Measurements from ENCODE around the gene SLC8B1. TPM values are rescaled to one million over a fixed set of nuclear protein-coding genes. Genes with fewer than 3 reads are reported as not detected.

Gene SLC8B1
- total and polyA plus RNA-seq, 2 donors (not counting 3 experiments of a cell fraction or from before 2014, with no cell fraction given), result 29.9 to 45.4 TPM

DNA sequence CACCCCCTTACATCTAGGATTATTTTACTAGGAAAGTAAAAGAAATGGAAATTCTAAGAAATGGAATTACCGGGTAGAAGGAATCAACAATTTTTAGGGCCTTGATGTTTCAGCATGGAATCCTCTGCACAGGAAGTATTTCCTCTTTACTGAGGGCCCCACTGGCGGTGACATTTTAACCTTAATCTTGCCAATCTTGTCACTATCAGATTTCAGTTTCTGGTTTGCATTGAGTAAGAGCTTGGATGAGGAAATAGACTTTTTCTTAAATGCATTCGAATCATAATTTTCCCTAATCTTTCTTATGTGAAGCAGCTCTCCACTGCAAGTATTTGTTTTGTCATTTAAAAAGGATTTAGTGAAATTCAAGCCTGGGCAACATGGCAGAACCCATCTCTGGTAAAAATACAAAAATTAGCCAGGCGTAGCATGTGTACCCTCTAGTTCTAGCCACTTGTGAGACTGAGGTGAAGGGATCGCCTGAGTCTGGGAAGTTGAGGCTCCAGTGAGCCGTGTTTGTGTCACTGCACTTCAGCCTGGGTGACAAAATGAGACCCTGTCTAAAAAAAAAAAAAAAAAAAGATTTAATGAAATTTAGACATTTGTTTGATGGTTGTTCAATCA is 73.0 kb downstream of the SLC8B1 start:
- intact Hi-C loops (cut with micrococcal nuclease), result loop anchor here (2.0 kb wide), 1 partner anchor 15 kb away; no protein-coding TSS in a partner anchor
- dilution Hi-C loops (cut with MboI; ENCODE audit: extremely low pct_ligation_motif_present, low sequenced_read_pairs), result no loop called here

More for the DNA sequence above, 73.0 kb downstream of the SLC8B1 start:
- Histone ChIP-seq H3K27me3 (ENCODE audit: control insufficient read depth in 2 of 2, insufficient read depth in 2 of 2, low read length in 2 of 2) (no peaks in the 10 kb centered on the region), H3K27ac (ENCODE audit: insufficient read depth, low read depth, low read length) (no peak overlapping the region), H3K36me3 (ENCODE audit: control insufficient read depth in 2 of 2, extremely low read depth in 1 of 2, insufficient read depth in 2 of 2, low read length in 2 of 2) (peaks cover 0 to 7% of the 10 kb centered on the region in 2 experiments), H3K9ac (replicated peaks; ENCODE audit: extremely low read depth, insufficient read depth, low read length) (no peak overlapping the region), H4K20me1 (replicated peaks; ENCODE audit: control insufficient read depth, extremely low read depth, insufficient read depth, low read length) (no peaks in the 10 kb centered on the region), H3K9me3 (replicated peaks; ENCODE audit: control insufficient read depth, insufficient read depth, low read length) (no peaks in the 10 kb centered on the region), H3K4me3 (replicated peaks in 1 of 3; ENCODE audit: insufficient read depth in 1 of 3, low read depth in 1 of 3, low read length in 3 of 3) (no peak overlapping the region), H3K9me1 (replicated peaks; ENCODE audit: control insufficient read depth, extremely low read depth, insufficient read depth, low read length) (no peaks in the 10 kb centered on the region), H3K79me2 (ENCODE audit: control insufficient read depth, insufficient read depth, low read length) (no peaks in the 10 kb centered on the region), H2AFZ (ENCODE audit: low read depth, low read length) (no peak overlapping the region), H3K4me1 (ENCODE audit: control insufficient read depth, extremely low read depth, insufficient read depth, low read length) (peaks cover 13% of the 10 kb centered on the region), H3K4me2 (ENCODE audit: insufficient read depth, low read length) (no peak overlapping the region)
- BruUV-seq (replicated peaks), result no TSS peak
- ChIA-PET CTCF (no interaction called here), POLR2A (no interaction called here)
- DNase-seq (ENCODE audit: low read depth, low spot score), result no peak
- no peak for FAIRE-seq
- no peak for TF ChIP-seq FOS (IDR thresholded peaks at IDR 0.05; ENCODE audit: borderline replicate concordance, insufficient read depth, low read length)
- no peak for TF ChIP-seq MYC (IDR thresholded peaks at IDR 0.05; ENCODE audit: low read depth, low read length)
- no peak for TF ChIP-seq GATA2 (IDR thresholded peaks at IDR 0.05; ENCODE audit: insufficient read depth, insufficient read length, low read depth, low read length)
- TF ChIP-seq EZH2 (IDR thresholded peaks at IDR 0.05; ENCODE audit: borderline replicate concordance, low read depth, low read length, severe bottlenecking), result no peak
- TF ChIP-seq POLR2A (IDR thresholded peaks at IDR 0.05; ENCODE audit: low read depth, low read length), result no peak
- TF ChIP-seq CTCF (IDR thresholded peaks at IDR 0.05; ENCODE audit: extremely low read depth in 1 of 2, insufficient read depth in 1 of 2, low read depth in 1 of 2, low read length in 2 of 2), result no peak
- TF ChIP-seq, protein P1, sequence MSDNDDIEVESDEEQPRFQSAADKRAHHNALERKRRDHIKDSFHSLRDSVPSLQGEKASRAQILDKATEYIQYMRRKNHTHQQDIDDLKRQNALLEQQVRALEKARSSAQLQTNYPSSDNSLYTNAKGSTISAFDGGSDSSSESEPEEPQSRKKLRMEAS (IDR thresholded peaks at IDR 0.05; ENCODE audit: insufficient read depth, insufficient read length), result no peak
- no peak for TF ChIP-seq POLR2AphosphoS5 (IDR thresholded peaks at IDR 0.05; ENCODE audit: insufficient read depth, low read depth, low read length)
- no peak for TF ChIP-seq JUN (IDR thresholded peaks at IDR 0.05; ENCODE audit: borderline replicate concordance, insufficient read depth, insufficient read length, low read depth)
